ENCODE data around the gene MYG1. TPM values are rescaled to one million over a fixed set of nuclear protein-coding genes. Genes with fewer than 3 reads are reported as not detected.
A peak's percentile ranks its signal among the peaks of the same experiment; 100 is the strongest.

MYG1 gene
- total RNA-seq, 1 experiment from 2014 or later: 91.8 TPM

DNA sequence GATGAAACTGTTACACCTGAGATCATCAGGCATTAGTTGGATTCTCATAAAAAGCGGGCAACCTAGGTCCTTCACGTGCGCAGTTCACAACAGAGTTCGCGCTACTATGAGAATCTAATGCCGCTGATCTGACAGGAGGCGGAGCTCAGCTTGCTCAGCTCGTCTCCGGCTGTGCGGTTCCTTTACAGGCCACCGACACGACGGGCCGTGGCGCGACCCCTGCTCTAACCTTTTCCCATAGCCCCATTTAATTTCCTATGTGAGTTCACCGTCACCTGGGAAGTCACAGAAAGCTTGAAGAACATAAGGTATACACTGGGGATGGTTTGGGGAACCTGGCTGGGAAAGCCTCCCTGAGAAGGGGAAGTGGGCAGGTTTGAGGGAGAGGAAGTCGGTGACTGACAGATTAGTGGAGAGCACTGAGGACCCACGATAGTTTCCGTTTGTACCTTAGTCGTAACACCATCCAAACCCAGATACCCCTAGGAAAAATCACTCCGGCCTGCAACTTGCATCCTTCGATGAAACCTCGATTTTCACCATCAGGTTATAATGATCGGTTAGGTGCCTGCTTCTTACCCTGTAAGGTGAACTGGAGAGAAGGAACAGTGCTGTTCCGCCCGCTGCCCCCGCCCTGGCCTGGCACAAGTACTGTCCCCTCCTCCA is 24.8 kb downstream of the MYG1 start:
- peaks cover 20% of the 10 kb centered on the region for H3K23me2 ChIP-seq (ENCODE audit: insufficient read length, low read depth, low read length, poor library complexity, severe bottlenecking)
- no peaks in the 10 kb centered on the region for H3K4me1 ChIP-seq (ENCODE audit: insufficient read depth, low read length)
- H3K9me3 Mint-ChIP-seq: no peaks in the 10 kb centered on the region; a peak in 1 of 5 replicates
- no peak overlapping the region for H3K14ac ChIP-seq (ENCODE audit: insufficient read depth, low read length)
- H2BK120ac ChIP-seq (ENCODE audit: low read depth, low read length, poor library complexity, severe bottlenecking): no peak overlapping the region
- H2AK5ac ChIP-seq (ENCODE audit: insufficient read length, low read length): no peak overlapping the region
- TF ChIP-seq, protein P1, sequence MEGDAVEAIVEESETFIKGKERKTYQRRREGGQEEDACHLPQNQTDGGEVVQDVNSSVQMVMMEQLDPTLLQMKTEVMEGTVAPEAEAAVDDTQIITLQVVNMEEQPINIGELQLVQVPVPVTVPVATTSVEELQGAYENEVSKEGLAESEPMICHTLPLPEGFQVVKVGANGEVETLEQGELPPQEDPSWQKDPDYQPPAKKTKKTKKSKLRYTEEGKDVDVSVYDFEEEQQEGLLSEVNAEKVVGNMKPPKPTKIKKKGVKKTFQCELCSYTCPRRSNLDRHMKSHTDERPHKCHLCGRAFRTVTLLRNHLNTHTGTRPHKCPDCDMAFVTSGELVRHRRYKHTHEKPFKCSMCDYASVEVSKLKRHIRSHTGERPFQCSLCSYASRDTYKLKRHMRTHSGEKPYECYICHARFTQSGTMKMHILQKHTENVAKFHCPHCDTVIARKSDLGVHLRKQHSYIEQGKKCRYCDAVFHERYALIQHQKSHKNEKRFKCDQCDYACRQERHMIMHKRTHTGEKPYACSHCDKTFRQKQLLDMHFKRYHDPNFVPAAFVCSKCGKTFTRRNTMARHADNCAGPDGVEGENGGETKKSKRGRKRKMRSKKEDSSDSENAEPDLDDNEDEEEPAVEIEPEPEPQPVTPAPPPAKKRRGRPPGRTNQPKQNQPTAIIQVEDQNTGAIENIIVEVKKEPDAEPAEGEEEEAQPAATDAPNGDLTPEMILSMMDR (conservative IDR thresholded peaks at IDR 0.05): no peak
- no peak overlapping the region for H2BK15ac ChIP-seq (ENCODE audit: low read depth, low read length)
- H3K4me1 Mint-ChIP-seq: peaks cover 29 to 48% of the 10 kb centered on the region in 2 experiments
- no peak overlapping the region for H4K5ac ChIP-seq (ENCODE audit: insufficient read length, low read depth, low read length)
- DNase-seq: peak; percentile 60
- no peaks in the 10 kb centered on the region for H3K79me1 ChIP-seq (ENCODE audit: insufficient read depth, low read depth, low read length, poor library complexity, severe bottlenecking)
- no peak overlapping the region for H2BK5ac ChIP-seq (ENCODE audit: insufficient read length, low read length)
- no peak overlapping the region for H3K9ac ChIP-seq (ENCODE audit: extremely low read depth, insufficient read length, low read length)
- H4K20me1 ChIP-seq (ENCODE audit: control insufficient read depth, insufficient read depth, insufficient read length): no peaks in the 10 kb centered on the region
- peak overlapping the region; percentile 55 to 82 for H3K4me3 Mint-ChIP-seq
- no peak overlapping the region for H3K56ac ChIP-seq (ENCODE audit: insufficient read length, low read depth, low read length)
- WGBS (ENCODE audit: extremely low coverage, insufficient read length, low lambda C conversion rate): no CpG with 5 or more reads among the region's 28 CpGs
- no peak overlapping the region for H3K4ac ChIP-seq (ENCODE audit: low read depth, low read length)
- H2BK20ac ChIP-seq (ENCODE audit: low read depth, low read length, poor library complexity, severe bottlenecking): no peak overlapping the region
- peak overlapping the region; percentile 67 for H3K4me2 ChIP-seq (ENCODE audit: insufficient read depth, insufficient read length, low read length)
- H3K27ac ChIP-seq (ENCODE audit: insufficient read length, low read depth, low read length): no peak overlapping the region
- H2BK12ac ChIP-seq (ENCODE audit: insufficient read length, low read depth, low read length): no peak overlapping the region
- H3T11ph ChIP-seq (ENCODE audit: low read length): no peak overlapping the region
- no peak overlapping the region for H4K91ac ChIP-seq (ENCODE audit: insufficient read length, low read depth, low read length)
- no peak overlapping the region for H3K18ac ChIP-seq (ENCODE audit: insufficient read length, low read depth, low read length)
- peaks cover 0 to 5% (median 5%) of the 10 kb centered on the region in 3 experiments; a peak in 5 of 7 replicates for H3K36me3 Mint-ChIP-seq (ENCODE audit: insufficient read depth in 1 of 3, low read depth in 3 of 3)
- no peak overlapping the region for H3K23ac ChIP-seq (ENCODE audit: insufficient read length, low read depth, low read length)
- no peaks in the 10 kb centered on the region for H3K9me3 ChIP-seq (ENCODE audit: control insufficient read depth, low read depth, low read length)
- peaks cover 13% of the 10 kb centered on the region; the same call in 1 of the 2 replicates for H3K27me3 ChIP-seq (ENCODE audit: insufficient read depth, low read length)
- peaks cover 68% of the 10 kb centered on the region for H3K27me3 Mint-ChIP-seq (ENCODE audit: low read depth)
- H4K8ac ChIP-seq (replicated peaks; ENCODE audit: insufficient read length, low read depth, low read length): no peak overlapping the region
- H3K79me2 ChIP-seq (ENCODE audit: insufficient read depth, low read length): no peaks in the 10 kb centered on the region
- H2AFZ ChIP-seq (ENCODE audit: low read length): no peak overlapping the region
- peak overlapping the region in 2 of 3 experiments; percentile 18 to 89; a peak in 2 of 7 replicates for H3K27ac Mint-ChIP-seq

All from H9 (cell line).